ENCODE data around the gene COL27A1. TPM values are rescaled to one million over a fixed set of nuclear protein-coding genes. Genes with fewer than 3 reads are reported as not detected.

Gene COL27A1
- total RNA-seq, 1 donor from 2014 or later, result 6.4 TPM

DNA sequence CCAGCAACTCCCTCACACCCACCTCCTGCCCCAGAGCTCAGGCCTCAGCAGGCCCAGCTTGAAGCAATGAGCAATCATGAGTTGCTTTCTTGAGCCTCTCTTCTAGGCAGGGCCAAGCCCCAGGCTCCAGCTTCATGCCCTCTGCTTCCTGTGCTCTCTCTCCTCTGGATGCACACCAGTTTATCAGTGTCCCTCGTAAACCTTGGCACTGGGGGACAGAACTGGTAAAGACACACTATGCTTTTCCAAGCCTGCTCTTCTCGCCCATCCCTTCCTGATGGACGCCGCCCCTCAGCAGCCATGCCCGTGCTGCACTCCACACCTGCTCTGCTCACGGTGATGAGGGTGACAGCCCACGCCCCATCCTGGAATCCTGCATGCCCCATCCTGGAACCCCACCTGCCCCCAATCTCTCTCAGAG lies 118.1 kb downstream of the COL27A1 start:
- DNase-seq, result peak; percentile 5
- Histone ChIP-seq H3K27ac (replicated peaks) (no peak overlapping the region), H3K4me1 (no peaks in the 10 kb centered on the region), H3K9me3 (replicated peaks) (no peaks in the 10 kb centered on the region), H3K27me3 (ENCODE audit: low read depth) (no peaks in the 10 kb centered on the region), H3K36me3 (no peaks in the 10 kb centered on the region), H3K4me3 (no peak overlapping the region)
- TF ChIP-seq, protein P1, sequence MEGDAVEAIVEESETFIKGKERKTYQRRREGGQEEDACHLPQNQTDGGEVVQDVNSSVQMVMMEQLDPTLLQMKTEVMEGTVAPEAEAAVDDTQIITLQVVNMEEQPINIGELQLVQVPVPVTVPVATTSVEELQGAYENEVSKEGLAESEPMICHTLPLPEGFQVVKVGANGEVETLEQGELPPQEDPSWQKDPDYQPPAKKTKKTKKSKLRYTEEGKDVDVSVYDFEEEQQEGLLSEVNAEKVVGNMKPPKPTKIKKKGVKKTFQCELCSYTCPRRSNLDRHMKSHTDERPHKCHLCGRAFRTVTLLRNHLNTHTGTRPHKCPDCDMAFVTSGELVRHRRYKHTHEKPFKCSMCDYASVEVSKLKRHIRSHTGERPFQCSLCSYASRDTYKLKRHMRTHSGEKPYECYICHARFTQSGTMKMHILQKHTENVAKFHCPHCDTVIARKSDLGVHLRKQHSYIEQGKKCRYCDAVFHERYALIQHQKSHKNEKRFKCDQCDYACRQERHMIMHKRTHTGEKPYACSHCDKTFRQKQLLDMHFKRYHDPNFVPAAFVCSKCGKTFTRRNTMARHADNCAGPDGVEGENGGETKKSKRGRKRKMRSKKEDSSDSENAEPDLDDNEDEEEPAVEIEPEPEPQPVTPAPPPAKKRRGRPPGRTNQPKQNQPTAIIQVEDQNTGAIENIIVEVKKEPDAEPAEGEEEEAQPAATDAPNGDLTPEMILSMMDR (IDR thresholded peaks at IDR 0.05; ENCODE audit: borderline replicate concordance), result no peak
- intact Hi-C loops (cut with micrococcal nuclease), result loop anchor here (10.0 kb wide), 1 partner anchor 119 kb away; the partner anchor contains the start of gene COL27A1

DNA sequence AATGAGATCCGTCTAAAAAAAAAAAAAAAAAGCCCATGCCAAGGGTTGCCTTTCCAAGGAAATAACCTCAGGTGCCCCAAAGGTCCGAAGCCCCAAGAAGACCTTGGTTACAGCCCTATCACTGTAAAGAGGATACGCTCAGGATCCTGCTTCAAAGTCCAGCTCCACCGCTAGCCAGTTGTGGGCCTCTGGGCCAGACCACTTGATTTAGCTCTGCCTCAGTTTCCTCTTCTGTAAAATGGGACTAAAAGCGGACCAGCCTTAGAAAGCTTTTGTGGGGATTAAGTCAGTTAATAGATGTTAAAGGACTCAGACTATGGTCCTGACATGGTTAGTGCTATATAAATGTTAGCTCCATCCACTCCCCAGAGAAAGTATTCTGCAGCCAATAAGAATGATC lies 118.9 kb downstream of the COL27A1 start:
- H3K4me1 ChIP-seq, result no peaks in the 10 kb centered on the region
- H3K36me3 ChIP-seq, result no peaks in the 10 kb centered on the region
- no peaks in the 10 kb centered on the region for H3K27me3 ChIP-seq (ENCODE audit: low read depth)
- TF ChIP-seq, protein P1 (IDR thresholded peaks at IDR 0.05; ENCODE audit: borderline replicate concordance), result no peak
- peak; percentile 4 for DNase-seq
- H3K4me3 ChIP-seq, result no peak overlapping the region
- H3K27ac ChIP-seq (replicated peaks), result no peak overlapping the region
- intact Hi-C loops (cut with micrococcal nuclease), result loop anchor here (10.0 kb wide), 1 partner anchor 119 kb away; the partner anchor contains the start of gene COL27A1
- no peaks in the 10 kb centered on the region for H3K9me3 ChIP-seq (replicated peaks)

DNA sequence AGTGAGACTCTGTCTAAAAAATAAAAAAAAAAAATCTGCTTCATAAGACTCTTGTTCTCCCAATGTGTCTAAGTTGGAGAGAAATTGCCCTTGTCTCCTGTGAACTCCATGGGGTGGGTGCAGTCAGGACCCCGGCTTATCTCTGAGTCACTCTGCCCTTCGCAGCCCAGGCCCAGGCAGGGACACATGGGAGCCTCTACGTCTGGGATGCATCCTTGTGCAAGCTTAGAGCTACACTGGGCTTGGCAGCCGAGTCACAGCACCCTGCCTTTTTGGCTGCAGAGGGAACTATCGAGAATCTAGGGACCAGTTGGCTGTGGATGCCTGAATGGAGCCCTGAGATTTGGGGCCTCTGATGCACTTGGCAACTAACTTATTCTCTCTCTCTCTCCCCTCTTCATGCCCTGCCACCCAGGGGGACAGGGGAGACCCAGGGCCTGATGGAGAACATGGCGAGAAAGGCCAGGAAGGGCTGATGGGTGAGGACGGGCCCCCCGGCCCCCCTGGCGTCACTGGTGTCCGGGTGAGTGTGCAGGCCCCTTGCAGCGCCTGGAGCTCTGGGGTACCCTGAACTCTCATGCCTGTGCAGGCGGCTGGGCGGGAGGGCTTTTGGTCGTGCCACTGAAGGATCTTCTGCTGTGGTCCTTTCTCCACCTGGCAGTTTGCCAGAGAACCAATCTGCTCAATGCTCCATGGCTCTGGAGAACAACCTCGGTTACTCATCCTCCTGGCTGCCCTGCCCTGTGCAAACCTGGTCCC lies 120.1 kb downstream of the COL27A1 start:
- Histone ChIP-seq H3K27me3 (ENCODE audit: low read depth) (no peaks in the 10 kb centered on the region), H3K4me1 (no peaks in the 10 kb centered on the region), H3K36me3 (no peaks in the 10 kb centered on the region), H3K9me3 (replicated peaks) (no peaks in the 10 kb centered on the region), H3K27ac (replicated peaks) (no peak overlapping the region), H3K4me3 (no peak overlapping the region)
- intact Hi-C loops (cut with micrococcal nuclease), result loop anchor here (10.0 kb wide), 1 partner anchor 121 kb away; the partner anchor contains the start of gene COL27A1
- TF ChIP-seq, protein P1 (IDR thresholded peaks at IDR 0.05; ENCODE audit: borderline replicate concordance), result no peak
- peak; percentile 11 for DNase-seq

DNA sequence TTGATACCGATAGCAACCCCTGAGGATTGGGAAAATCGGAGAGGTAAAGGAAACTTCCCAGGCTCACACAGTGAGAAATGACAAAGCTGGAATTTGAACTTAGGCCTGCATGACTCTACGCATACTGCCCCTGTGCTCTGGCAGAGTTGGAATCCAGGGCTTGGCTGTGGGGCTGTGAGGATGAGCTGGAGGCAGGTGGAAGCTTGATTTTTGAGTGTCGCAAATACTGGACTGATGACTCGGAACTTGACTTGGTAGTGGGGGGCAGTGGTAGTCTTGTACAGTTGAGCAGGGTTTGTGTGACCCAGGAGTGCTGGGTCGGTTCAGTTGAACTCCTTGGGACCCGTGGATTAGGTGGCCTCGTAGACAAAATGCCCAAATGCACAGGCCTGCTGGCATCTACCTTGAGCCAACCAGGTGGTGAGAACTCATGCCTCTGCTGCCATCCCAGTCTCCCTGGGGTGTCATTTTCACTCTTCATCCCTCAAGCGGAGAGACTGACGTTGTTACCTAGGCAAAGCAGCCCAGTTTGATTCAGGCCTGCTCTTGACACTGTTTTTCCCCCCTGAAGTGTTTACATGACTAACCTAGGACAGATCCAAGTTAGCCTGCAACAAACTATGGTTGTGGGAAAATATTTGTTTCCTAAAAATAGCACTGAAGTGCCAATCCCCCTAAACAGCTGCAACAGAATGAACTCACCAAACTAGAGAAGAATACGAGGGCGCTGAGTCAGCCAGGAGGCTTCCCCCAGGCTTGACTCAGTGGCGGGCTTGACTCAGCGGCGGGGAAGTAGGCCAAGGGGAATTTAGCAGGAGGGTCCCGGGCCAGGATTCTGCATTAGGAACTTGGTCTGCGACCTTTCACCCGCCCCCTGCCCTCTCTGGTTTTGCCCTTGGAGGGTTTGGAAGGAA lies 121.8 kb downstream of the COL27A1 start:
- DNase-seq, result peak; percentile 7
- intact Hi-C loops (cut with micrococcal nuclease), result loop anchor here (10.0 kb wide), 1 partner anchor 122 kb away; the partner anchor contains the start of gene COL27A1
- H3K27ac ChIP-seq (replicated peaks), result no peak overlapping the region
- peaks cover 9% of the 10 kb centered on the region for H3K4me1 ChIP-seq
- H3K9me3 ChIP-seq (replicated peaks), result no peaks in the 10 kb centered on the region
- no peaks in the 10 kb centered on the region for H3K27me3 ChIP-seq (ENCODE audit: low read depth)
- no peaks in the 10 kb centered on the region for H3K36me3 ChIP-seq
- no peak overlapping the region for H3K4me3 ChIP-seq
- TF ChIP-seq, protein P1 (IDR thresholded peaks at IDR 0.05; ENCODE audit: borderline replicate concordance), result no peak

DNA sequence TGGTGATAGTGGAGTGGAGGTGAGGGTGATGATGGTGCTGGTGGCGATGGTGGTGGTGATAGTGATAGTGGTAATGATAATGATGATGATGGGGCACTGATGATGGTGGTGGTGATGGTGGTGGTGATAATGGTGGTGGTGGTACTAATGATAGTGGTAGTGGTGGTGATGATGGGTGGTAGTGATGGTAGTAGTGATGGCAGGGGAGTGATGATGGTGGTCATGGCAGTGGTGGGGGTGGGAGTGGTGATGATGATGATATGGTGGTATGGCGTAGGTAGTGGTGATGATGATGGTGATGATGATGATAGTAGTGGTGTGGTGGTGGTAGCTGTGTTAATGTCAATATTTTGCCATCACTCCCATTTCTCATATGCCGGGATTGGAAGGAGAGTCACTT lies 123.0 kb downstream of the COL27A1 start:
- no peaks in the 10 kb centered on the region for H3K36me3 ChIP-seq
- H3K4me3 ChIP-seq, result no peak overlapping the region
- H3K27me3 ChIP-seq (ENCODE audit: low read depth), result no peaks in the 10 kb centered on the region
- intact Hi-C loops (cut with micrococcal nuclease), result loop anchor here (10.0 kb wide), 1 partner anchor 124 kb away; the partner anchor contains the start of gene COL27A1
- peaks cover 9% of the 10 kb centered on the region for H3K4me1 ChIP-seq
- TF ChIP-seq, protein P1 (IDR thresholded peaks at IDR 0.05; ENCODE audit: borderline replicate concordance), result no peak
- H3K27ac ChIP-seq (replicated peaks), result no peak overlapping the region
- no peak for DNase-seq
- H3K9me3 ChIP-seq (replicated peaks), result no peaks in the 10 kb centered on the region
